HG02610 (cell line): ENCODE data around the gene ITM2A.

Experiments
- ATAC-seq: cut with Tn5 transposase; IDR thresholded peaks from one replicate; pipeline ENCODE4 v1.9.1; 2021; ENCODE audit warnings: mild to moderate bottlenecking, moderate library complexity; ENCODE audit not compliant: unreplicated experiment

The ITM2A gene

DNA sequence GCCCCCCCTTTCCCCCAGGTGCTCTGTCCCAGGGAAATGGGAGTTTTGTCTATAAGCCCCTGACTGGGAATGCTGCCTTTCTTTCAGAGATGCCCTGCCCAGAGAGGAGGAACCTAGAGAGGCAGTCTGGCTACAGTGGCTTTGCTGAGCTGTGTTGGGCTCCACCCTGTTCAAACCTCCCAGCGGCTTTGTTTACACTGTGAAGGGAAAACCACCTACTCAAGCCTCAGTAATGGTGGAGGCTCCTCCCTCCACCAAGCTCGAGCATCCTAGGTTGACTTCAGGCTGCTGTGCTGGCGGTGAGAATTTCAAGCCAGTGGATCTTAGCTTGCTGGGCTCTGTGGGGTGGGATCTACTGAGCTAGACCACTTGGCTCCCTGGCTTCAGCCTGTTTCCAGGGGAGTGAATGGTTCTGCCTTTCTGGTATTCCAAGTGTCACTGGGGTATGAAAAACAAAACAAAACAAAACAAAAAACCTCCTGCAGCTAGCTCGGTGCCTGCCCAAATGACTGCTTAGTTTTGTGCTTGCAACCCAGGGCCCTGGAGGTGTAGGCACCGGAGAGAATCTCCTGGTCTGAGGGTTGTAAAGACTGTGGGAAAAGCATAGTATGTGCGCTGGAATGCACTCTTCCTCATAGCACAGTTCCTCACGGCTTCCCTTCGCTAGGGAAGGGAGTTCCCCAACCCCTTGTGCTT, 41.7 kb downstream of the ITM2A start:
- no peak for ATAC-seq
